PFSK-1 (cell line): ENCODE results near the gene SLC4A2.

Source experiments
- POLR2AphosphoS5 ChIP-seq: IDR thresholded peaks from 2 replicates; pipeline ENCODE4 v1.6.1; 2012; ENCODE audit warnings: low read depth, mild to moderate bottlenecking, control low read depth, low read length, moderate library complexity
- SIN3A ChIP-seq: IDR thresholded peaks from 2 replicates; pipeline ENCODE4 v1.6.1; 2012; ENCODE audit warnings: mild to moderate bottlenecking, low read length, moderate library complexity, borderline replicate concordance; ENCODE audit not compliant: insufficient read depth
- TF ChIP-seq, protein P1 (sequence below), 2 experiments: IDR thresholded peaks; 2 replicates each; pipeline versions ENCODE4 v1.6.1 to v1.8.0; 2011 to 2012; ENCODE audit warnings: low read depth in 2 of 2, low read length in 2 of 2, control low read depth in 1 of 2, inconsistent platforms in 1 of 2, mild to moderate bottlenecking in 1 of 2, moderate library complexity in 1 of 2; ENCODE audit not compliant: insufficient read depth in 1 of 2

- TF ChIP-seq POLR2AphosphoS5 (no peak), SIN3A (no peak)
- TF ChIP-seq, protein P1, sequence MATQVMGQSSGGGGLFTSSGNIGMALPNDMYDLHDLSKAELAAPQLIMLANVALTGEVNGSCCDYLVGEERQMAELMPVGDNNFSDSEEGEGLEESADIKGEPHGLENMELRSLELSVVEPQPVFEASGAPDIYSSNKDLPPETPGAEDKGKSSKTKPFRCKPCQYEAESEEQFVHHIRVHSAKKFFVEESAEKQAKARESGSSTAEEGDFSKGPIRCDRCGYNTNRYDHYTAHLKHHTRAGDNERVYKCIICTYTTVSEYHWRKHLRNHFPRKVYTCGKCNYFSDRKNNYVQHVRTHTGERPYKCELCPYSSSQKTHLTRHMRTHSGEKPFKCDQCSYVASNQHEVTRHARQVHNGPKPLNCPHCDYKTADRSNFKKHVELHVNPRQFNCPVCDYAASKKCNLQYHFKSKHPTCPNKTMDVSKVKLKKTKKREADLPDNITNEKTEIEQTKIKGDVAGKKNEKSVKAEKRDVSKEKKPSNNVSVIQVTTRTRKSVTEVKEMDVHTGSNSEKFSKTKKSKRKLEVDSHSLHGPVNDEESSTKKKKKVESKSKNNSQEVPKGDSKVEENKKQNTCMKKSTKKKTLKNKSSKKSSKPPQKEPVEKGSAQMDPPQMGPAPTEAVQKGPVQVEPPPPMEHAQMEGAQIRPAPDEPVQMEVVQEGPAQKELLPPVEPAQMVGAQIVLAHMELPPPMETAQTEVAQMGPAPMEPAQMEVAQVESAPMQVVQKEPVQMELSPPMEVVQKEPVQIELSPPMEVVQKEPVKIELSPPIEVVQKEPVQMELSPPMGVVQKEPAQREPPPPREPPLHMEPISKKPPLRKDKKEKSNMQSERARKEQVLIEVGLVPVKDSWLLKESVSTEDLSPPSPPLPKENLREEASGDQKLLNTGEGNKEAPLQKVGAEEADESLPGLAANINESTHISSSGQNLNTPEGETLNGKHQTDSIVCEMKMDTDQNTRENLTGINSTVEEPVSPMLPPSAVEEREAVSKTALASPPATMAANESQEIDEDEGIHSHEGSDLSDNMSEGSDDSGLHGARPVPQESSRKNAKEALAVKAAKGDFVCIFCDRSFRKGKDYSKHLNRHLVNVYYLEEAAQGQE (IDR thresholded peaks at IDR 0.05; ENCODE audit: insufficient read depth in 1 of 2, low read depth in 2 of 2, low read length in 2 of 2) = no peak
These were observed 65.1 kb downstream of the SLC4A2 start for GRCh38 chr7:151124481-151124880.
